ENCODE measurements around the gene DNAJC27. TPM values are rescaled to one million over a fixed set of nuclear protein-coding genes. Genes with fewer than 3 reads are reported as not detected.

The DNAJC27 gene
- total RNA-seq, 2 experiments from 2014 or later, result 20.0 to 23.1 TPM

GRCh38 chr2:24924266-24924665 is 47.5 kb downstream of the DNAJC27 start:
- H3K4me3 Mint-ChIP-seq, result no peak overlapping the region
- no peaks in the 10 kb centered on the region for H3K9me3 Mint-ChIP-seq
- H3K27ac Mint-ChIP-seq, result no peak overlapping the region
- intact Hi-C loops (cut with DNase I, micrococcal nuclease), result loop anchor here (5.0 kb wide), 2 partner anchors 432 to 512 kb away; partner anchors contain the start of gene NCOA1 (in 1 of the 2)
- peaks cover 30% of the 10 kb centered on the region for H3K4me1 ChIP-seq (ENCODE audit: insufficient read depth, low read length)
- ChIA-PET POLR2A (no interaction called here), CTCF (no interaction called here)
- H3K9me3 ChIP-seq (ENCODE audit: control insufficient read depth in 1 of 2, insufficient read depth in 1 of 2, low read length in 2 of 2), result no peaks in the 10 kb centered on the region
- no peaks in the 10 kb centered on the region for H3K27me3 Mint-ChIP-seq
- ATAC-seq (ENCODE audit: poor library complexity), result no peak
- no peak for DNase-seq
- peaks cover 2% of the 10 kb centered on the region for H3K36me3 Mint-ChIP-seq (ENCODE audit: low read depth)
- H3K27ac ChIP-seq (ENCODE audit: low read depth in 1 of 2, low read length in 2 of 2), result no peak overlapping the region
- TF ChIP-seq CTCF (IDR thresholded peaks at IDR 0.05), result no peak
- no peaks in the 10 kb centered on the region for H3K36me3 ChIP-seq (ENCODE audit: insufficient read depth, low read length)
- peaks cover 9% of the 10 kb centered on the region for H3K4me1 Mint-ChIP-seq (ENCODE audit: low read depth)
- no peak overlapping the region for H3K4me3 ChIP-seq (ENCODE audit: low read length)
- H3K27me3 ChIP-seq (ENCODE audit: control insufficient read depth in 1 of 2, insufficient read depth in 2 of 2, low read length in 2 of 2), result no peaks in the 10 kb centered on the region

GRCh38 chr2:24923106-24923505 is 48.6 kb downstream of the DNAJC27 start:
- intact Hi-C loops (cut with DNase I, micrococcal nuclease), result loop anchor here (5.0 kb wide), 2 partner anchors 431 to 511 kb away; partner anchors contain the start of gene NCOA1 (in 1 of the 2)
- Histone ChIP-seq H3K27me3 (ENCODE audit: control insufficient read depth in 1 of 2, insufficient read depth in 2 of 2, low read length in 2 of 2) (no peaks in the 10 kb centered on the region), H3K4me3 (ENCODE audit: low read length) (no peak overlapping the region), H3K9me3 (ENCODE audit: control insufficient read depth in 1 of 2, insufficient read depth in 1 of 2, low read length in 2 of 2) (no peaks in the 10 kb centered on the region), H3K4me1 (ENCODE audit: insufficient read depth, low read length) (peaks cover 42% of the 10 kb centered on the region), H3K27ac (ENCODE audit: low read depth in 1 of 2, low read length in 2 of 2) (no peak overlapping the region), H3K36me3 (ENCODE audit: insufficient read depth, low read length) (peaks cover 3% of the 10 kb centered on the region)
- Mint-ChIP-seq H3K9me3 (no peaks in the 10 kb centered on the region), H3K4me3 (peak overlapping the region; percentile 35), H3K36me3 (ENCODE audit: low read depth) (peaks cover 5% of the 10 kb centered on the region), H3K4me1 (ENCODE audit: low read depth) (peaks cover 20% of the 10 kb centered on the region), H3K27me3 (no peaks in the 10 kb centered on the region), H3K27ac (no peak overlapping the region)
- ChIA-PET CTCF (no interaction called here), POLR2A (no interaction called here)
- TF ChIP-seq CTCF (IDR thresholded peaks at IDR 0.05), result no peak
- ATAC-seq (ENCODE audit: poor library complexity), result no peak
- no peak for DNase-seq

DNA sequence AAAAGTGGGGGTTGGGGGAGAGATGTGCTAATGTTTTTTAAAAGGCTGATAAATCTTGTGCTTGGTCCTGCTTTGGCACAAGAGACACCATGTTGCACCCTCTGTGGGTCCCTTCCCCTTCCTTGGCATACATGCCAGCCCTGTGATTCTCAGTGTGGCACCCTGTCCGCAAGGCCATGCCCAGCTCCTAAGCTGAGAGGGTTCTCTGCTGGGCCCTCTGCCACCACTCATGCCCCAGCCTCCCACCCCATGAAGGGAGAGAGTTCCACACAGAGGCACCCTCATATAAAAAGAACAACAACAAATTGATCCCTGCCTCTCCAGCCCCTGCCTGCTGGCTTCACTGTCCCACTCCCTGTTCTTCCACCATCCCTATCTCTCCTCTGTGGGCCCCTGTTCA is 49.2 kb downstream of the DNAJC27 start:
- CTCF ChIA-PET, result no interaction called here
- Mint-ChIP-seq H3K9me3 (no peaks in the 10 kb centered on the region), H3K27ac (no peak overlapping the region)

More for the DNA sequence above, 49.2 kb downstream of the DNAJC27 start:
- H3K4me3 ChIP-seq (ENCODE audit: low read length), result no peak overlapping the region
- Mint-ChIP-seq H3K36me3 (ENCODE audit: low read depth) (peaks cover 7% of the 10 kb centered on the region), H3K27me3 (no peaks in the 10 kb centered on the region), H3K4me3 (no peak overlapping the region), H3K4me1 (ENCODE audit: low read depth) (peaks cover 26% of the 10 kb centered on the region)
- intact Hi-C loops (cut with DNase I, micrococcal nuclease), result loop anchor here (5.0 kb wide), 2 partner anchors 430 to 510 kb away; partner anchors contain the start of gene NCOA1 (in 1 of the 2)
- DNase-seq (no peak), ATAC-seq (ENCODE audit: poor library complexity) (no peak)
- H3K27ac ChIP-seq (ENCODE audit: low read depth in 1 of 2, low read length in 2 of 2), result no peak overlapping the region
- TF ChIP-seq CTCF (IDR thresholded peaks at IDR 0.05), result no peak
- H3K4me1 ChIP-seq (ENCODE audit: insufficient read depth, low read length), result peaks cover 47% of the 10 kb centered on the region
- no peaks in the 10 kb centered on the region for H3K9me3 ChIP-seq (ENCODE audit: control insufficient read depth in 1 of 2, insufficient read depth in 1 of 2, low read length in 2 of 2)
- H3K36me3 ChIP-seq (ENCODE audit: insufficient read depth, low read length), result peaks cover 7% of the 10 kb centered on the region
- POLR2A ChIA-PET, result no interaction called here
- no peaks in the 10 kb centered on the region for H3K27me3 ChIP-seq (ENCODE audit: control insufficient read depth in 1 of 2, insufficient read depth in 2 of 2, low read length in 2 of 2)
